HG03280 (cell line): Measurements from ENCODE around the gene PLEKHO2.

ENCODE experiments used
- ATAC-seq: cut with Tn5 transposase; IDR thresholded peaks from one replicate; pipeline ENCODE4 v1.9.1; 2021; ENCODE audit warnings: mild to moderate bottlenecking, moderate library complexity; ENCODE audit not compliant: unreplicated experiment

PLEKHO2 gene

GRCh38 chr15:64825431-64826294 is 16.1 kb upstream of the PLEKHO2 start, which contains the start of gene PIF1:
TSS of gene PIF1 (minus strand) at chr15:64825647. CDS start at chr15:64824335, 1,312 bp downstream.
- peak; percentile 86 for ATAC-seq

GRCh38 chr15:64828985-64829384 is 12.7 kb upstream of the PLEKHO2 start:
- no peak for ATAC-seq

GRCh38 chr15:64833690-64834089 is 8.0 kb upstream of the PLEKHO2 start:
- ATAC-seq = no peak

GRCh38 chr15:64836023-64836536 is 5.6 kb upstream of the PLEKHO2 start:
- peak; percentile 1 for ATAC-seq

- no peak for ATAC-seq
Measured at GRCh38 chr15:64837502-64837901, 4.2 kb upstream of the PLEKHO2 start.

- no peak for ATAC-seq
Measured at GRCh38 chr15:64841060-64841343, 713 bp upstream of the PLEKHO2 start.

- ATAC-seq = no peak
Measured at GRCh38 chr15:64842096-64842939, 603 bp downstream of the PLEKHO2 start.

- ATAC-seq = no peak
Measured at GRCh38 chr15:64842986-64843561, 1.4 kb downstream of the PLEKHO2 start.

- no peak for ATAC-seq
Measured at GRCh38 chr15:64843991-64844390, 2.3 kb downstream of the PLEKHO2 start.

- ATAC-seq = no peak
Measured at GRCh38 chr15:64844576-64845145, 2.9 kb downstream of the PLEKHO2 start.

GRCh38 chr15:64845183-64845611 is 3.5 kb downstream of the PLEKHO2 start:
- no peak for ATAC-seq

- ATAC-seq = no peak
Measured at GRCh38 chr15:64845831-64846595, 4.3 kb downstream of the PLEKHO2 start.

GRCh38 chr15:64847016-64847415 is 5.3 kb downstream of the PLEKHO2 start:
- ATAC-seq = no peak

GRCh38 chr15:64847448-64847847 is 5.7 kb downstream of the PLEKHO2 start:
- ATAC-seq = no peak

GRCh38 chr15:64847876-64848716 is 6.4 kb downstream of the PLEKHO2 start:
- no peak for ATAC-seq

GRCh38 chr15:64850778-64851502 is 9.2 kb downstream of the PLEKHO2 start:
- no peak for ATAC-seq

GRCh38 chr15:64851503-64851840 is 9.8 kb downstream of the PLEKHO2 start:
- ATAC-seq = no peak

GRCh38 chr15:64854041-64854440 is 12.3 kb downstream of the PLEKHO2 start:
- ATAC-seq = no peak

GRCh38 chr15:64854526-64854925 is 12.8 kb downstream of the PLEKHO2 start:
- ATAC-seq = no peak
